NCI-H82 treated with DMSO at 0.1 percent for 48 hours (cell line): ENCODE results near the gene DPP10.

Source experiments
- DNase-seq: peaks from one replicate; lab custom pipeline; 2025; ENCODE audit not compliant: unreplicated experiment; lab: John Stamatoyannopoulos, UW

The DPP10 gene

GRCh38 chr2:115541814-115542213 lies 1099.4 kb downstream of the DPP10 start:
- DNase-seq = no peak

- DNase-seq = no peak
Measured at GRCh38 chr2:115542331-115542730, 1099.9 kb downstream of the DPP10 start.

GRCh38 chr2:115543024-115543423 lies 1100.6 kb downstream of the DPP10 start:
- no peak for DNase-seq

- DNase-seq = no peak
Measured at GRCh38 chr2:115543461-115543860, 1101.0 kb downstream of the DPP10 start.

GRCh38 chr2:115549611-115550130 lies 1107.2 kb downstream of the DPP10 start:
- no peak for DNase-seq

GRCh38 chr2:115552726-115553125 lies 1110.3 kb downstream of the DPP10 start:
- no peak for DNase-seq

- DNase-seq = no peak
Measured at GRCh38 chr2:115554153-115554552, 1111.7 kb downstream of the DPP10 start.

- DNase-seq = no peak
Measured at GRCh38 chr2:115558725-115559124, 1116.3 kb downstream of the DPP10 start.

- no peak for DNase-seq
Measured at GRCh38 chr2:115560666-115561065, 1118.2 kb downstream of the DPP10 start.

- no peak for DNase-seq
Measured at GRCh38 chr2:115568643-115569042, 1126.2 kb downstream of the DPP10 start.

GRCh38 chr2:115569547-115569946 lies 1127.1 kb downstream of the DPP10 start:
- no peak for DNase-seq

GRCh38 chr2:115572746-115573145 lies 1130.3 kb downstream of the DPP10 start:
- no peak for DNase-seq

- DNase-seq = no peak
Measured at GRCh38 chr2:115573756-115574155, 1131.3 kb downstream of the DPP10 start.

GRCh38 chr2:115574667-115575066 lies 1132.2 kb downstream of the DPP10 start:
- DNase-seq = no peak

GRCh38 chr2:115580784-115581183 lies 1138.3 kb downstream of the DPP10 start:
- no peak for DNase-seq

GRCh38 chr2:115584507-115584906 lies 1142.1 kb downstream of the DPP10 start:
- no peak for DNase-seq

GRCh38 chr2:115596659-115597375 lies 1154.4 kb downstream of the DPP10 start:
- no peak for DNase-seq

- no peak for DNase-seq
Measured at GRCh38 chr2:115603285-115603684, 1160.8 kb downstream of the DPP10 start.

- DNase-seq = no peak
Measured at GRCh38 chr2:115606350-115606749, 1163.9 kb downstream of the DPP10 start.

GRCh38 chr2:115609978-115610377 lies 1167.5 kb downstream of the DPP10 start:
- DNase-seq = no peak

- DNase-seq = no peak
Measured at GRCh38 chr2:115610888-115611287, 1168.4 kb downstream of the DPP10 start.

GRCh38 chr2:115624332-115624731 lies 1181.9 kb downstream of the DPP10 start:
- DNase-seq = no peak

GRCh38 chr2:115634578-115634977 lies 1192.1 kb downstream of the DPP10 start:
- DNase-seq = no peak
